Neural progenitor cell (in vitro differentiated cells): Measurements from ENCODE around the gene P2RX5. TPM values are rescaled to one million over a fixed set of nuclear protein-coding genes. Genes with fewer than 3 reads are reported as not detected.

Source experiments
- DNase-seq: peaks from one replicate; pipeline ENCODE4 v3.0.0-alpha.2; 2016; ENCODE audit warnings: low spot score
- H2AFZ ChIP-seq: fragments of 200-600 bp; sonication (generic); replicated peaks from 2 replicates; pipeline ENCODE4 v1.6.1; 2016; ENCODE audit warnings: antibody characterized with exemption
- H3F3A ChIP-seq: fragments of 200-600 bp; sonication (generic); 2 replicates; pipeline ENCODE4 v1.6.1; 2016; ENCODE audit warnings: antibody characterized with exemption, low read depth
- H3K27ac ChIP-seq: fragments of 200-600 bp; sonication (generic); 2 replicates; pipeline ENCODE4 v1.5.1; 2016; ENCODE audit warnings: mild to moderate bottlenecking
- H3K27me3 ChIP-seq: fragments of 200-600 bp; sonication (generic); 2 replicates; pipeline ENCODE4 v1.6.1; 2016; ENCODE audit warnings: mild to moderate bottlenecking, moderate library complexity
- H3K36me3 ChIP-seq: fragments of 200-600 bp; sonication (generic); 2 replicates; pipeline ENCODE4 v1.5.1; 2016
- H3K4me1 ChIP-seq: fragments of 200-600 bp; sonication (generic); 2 replicates; pipeline ENCODE4 v1.6.1; 2016; ENCODE audit warnings: mixed run types
- H3K4me2 ChIP-seq: fragments of 200-600 bp; sonication (generic); 2 replicates; pipeline ENCODE4 v1.6.1; 2016
- H3K4me3 ChIP-seq: fragments of 200-600 bp; sonication (generic); 2 replicates; pipeline ENCODE4 v1.5.1; 2016
- H3K79me2 ChIP-seq: fragments of 200-600 bp; sonication (generic); 2 replicates; pipeline ENCODE4 v1.6.1; 2016; ENCODE audit warnings: low read depth
- H3K9ac ChIP-seq: fragments of 200-600 bp; sonication (generic); 2 replicates; pipeline ENCODE4 v1.6.1; 2016
- H3K9me3 ChIP-seq: fragments of 200-600 bp; sonication (generic); 2 replicates; pipeline ENCODE4 v1.5.1; 2016; ENCODE audit warnings: low read depth
- H4K20me1 ChIP-seq: fragments of 200-600 bp; sonication (generic); 2 replicates; pipeline ENCODE4 v1.6.1; 2016; ENCODE audit warnings: low read depth
- H3K27ac Mint-ChIP-seq: 3 replicates; pipeline ENCODE4 v1.8.0; 2021; ENCODE audit warnings: mixed read lengths
- H3K27me3 Mint-ChIP-seq: 2 replicates; pipeline ENCODE4 v1.8.0; 2022; ENCODE audit warnings: low read depth, mild to moderate bottlenecking, inconsistent platforms, moderate library complexity, mixed read lengths; ENCODE audit not compliant: insufficient read depth
- H3K36me3 Mint-ChIP-seq: 3 replicates; pipeline ENCODE4 v1.8.0; 2021; ENCODE audit warnings: mixed read lengths
- H3K4me1 Mint-ChIP-seq: 3 replicates; pipeline ENCODE4 v1.8.0; 2021; ENCODE audit warnings: mixed read lengths
- H3K4me3 Mint-ChIP-seq: 3 replicates; pipeline ENCODE4 v1.8.0; 2021; ENCODE audit warnings: mild to moderate bottlenecking, moderate library complexity, mixed read lengths
- H3K9me3 Mint-ChIP-seq: 3 replicates; pipeline ENCODE4 v1.8.0; 2020; ENCODE audit warnings: mixed read lengths
- CTCF ChIP-seq: fragments of 200-600 bp; sonication (generic); IDR thresholded peaks from 2 replicates; pipeline ENCODE4 v1.5.1; 2017; ENCODE audit warnings: antibody characterized with exemption, mild to moderate bottlenecking
- EZH2 ChIP-seq: fragments of 200-600 bp; sonication (generic); IDR thresholded peaks from 2 replicates; pipeline ENCODE4 v1.6.1; 2017; ENCODE audit warnings: antibody characterized with exemption, mild to moderate bottlenecking, moderate library complexity
- EZH2phosphoT487 ChIP-seq: fragments of 200-600 bp; sonication (generic); IDR thresholded peaks from 2 replicates; pipeline ENCODE4 v1.6.1; 2017; ENCODE audit warnings: antibody characterized with exemption
- total RNA-seq: library from RNA; depleted of rRNA; stranded (reverse); fragments of >200 nt; gene quantifications from 2 replicates; pipeline ENCODE4 v1.2.3, GENCODE V29; 2015; ENCODE audit warnings: low replicate concordance

Gene P2RX5
- total RNA-seq, 1 donor from 2014 or later = not detected

GRCh38 chr17:3665834-3666233, 30.1 kb downstream of the P2RX5 start:
- H3K36me3 Mint-ChIP-seq = peaks cover 10% of the 10 kb centered on the region
- H3K4me1 Mint-ChIP-seq = peaks cover 34% of the 10 kb centered on the region
- H3K4me3 ChIP-seq = no peak overlapping the region
- TF ChIP-seq CTCF (no peak), EZH2phosphoT487 (no peak), EZH2 (no peak)
- no peaks in the 10 kb centered on the region for H3K36me3 ChIP-seq
- no peaks in the 10 kb centered on the region for H3K4me1 ChIP-seq
- no peaks in the 10 kb centered on the region for H3K9me3 Mint-ChIP-seq
- H3K9ac ChIP-seq = no peak overlapping the region
- H3K4me2 ChIP-seq = no peak overlapping the region
- peaks cover 25% of the 10 kb centered on the region for H4K20me1 ChIP-seq
- no peak for DNase-seq
- no peaks in the 10 kb centered on the region for H3K27me3 ChIP-seq
- no peaks in the 10 kb centered on the region for H3K9me3 ChIP-seq
- H3K27ac Mint-ChIP-seq = no peak overlapping the region
- H3K4me3 Mint-ChIP-seq = peak overlapping the region; percentile 98
- no peak overlapping the region for H3K27ac ChIP-seq
- H3F3A ChIP-seq = peaks cover 11% of the 10 kb centered on the region
- peaks cover 39% of the 10 kb centered on the region for H3K79me2 ChIP-seq
- peaks cover 11% of the 10 kb centered on the region for H3K27me3 Mint-ChIP-seq
- no peak overlapping the region for H2AFZ ChIP-seq

- no peaks in the 10 kb centered on the region for H3K9me3 Mint-ChIP-seq
- Histone ChIP-seq H3K4me1 (no peaks in the 10 kb centered on the region), H3K4me3 (no peak overlapping the region), H3K9ac (no peak overlapping the region), H3K9me3 (no peaks in the 10 kb centered on the region), H3K4me2 (no peak overlapping the region), H3F3A (peaks cover 11% of the 10 kb centered on the region), H3K36me3 (no peaks in the 10 kb centered on the region), H2AFZ (no peak overlapping the region), H3K79me2 (peaks cover 18% of the 10 kb centered on the region), H4K20me1 (peaks cover 6% of the 10 kb centered on the region), H3K27me3 (no peaks in the 10 kb centered on the region), H3K27ac (no peak overlapping the region)
- TF ChIP-seq CTCF = no peak
- no peak for TF ChIP-seq EZH2phosphoT487
- no peak for TF ChIP-seq EZH2
- H3K4me3 Mint-ChIP-seq = peak overlapping the region; percentile 27
- peak overlapping the region; percentile 94 for H3K27ac Mint-ChIP-seq
- no peak for DNase-seq
- H3K36me3 Mint-ChIP-seq = peaks cover 8% of the 10 kb centered on the region
- peaks cover 26% of the 10 kb centered on the region for H3K4me1 Mint-ChIP-seq
- peaks cover 11% of the 10 kb centered on the region for H3K27me3 Mint-ChIP-seq
These were observed 32.6 kb downstream of the P2RX5 start for GRCh38 chr17:3663102-3664011.

GRCh38 chr17:3660311-3660891, 35.6 kb downstream of the P2RX5 start:
- Histone ChIP-seq H3K36me3 (no peaks in the 10 kb centered on the region), H3K27me3 (no peaks in the 10 kb centered on the region), H3K4me3 (no peak overlapping the region), H3K4me1 (no peaks in the 10 kb centered on the region), H4K20me1 (no peaks in the 10 kb centered on the region), H3F3A (no peaks in the 10 kb centered on the region), H3K27ac (no peak overlapping the region), H3K4me2 (no peak overlapping the region), H3K79me2 (no peaks in the 10 kb centered on the region), H3K9ac (no peak overlapping the region), H3K9me3 (no peaks in the 10 kb centered on the region), H2AFZ (no peak overlapping the region)
- Mint-ChIP-seq H3K9me3 (no peaks in the 10 kb centered on the region), H3K27ac (no peak overlapping the region), H3K27me3 (peaks cover 6% of the 10 kb centered on the region), H3K36me3 (peaks cover 8% of the 10 kb centered on the region), H3K4me3 (no peak overlapping the region), H3K4me1 (peaks cover 12% of the 10 kb centered on the region)
- TF ChIP-seq EZH2 (no peak), EZH2phosphoT487 (no peak), CTCF (no peak)
- DNase-seq = no peak
